Measurements from ENCODE around the gene RPL27A.

RPL27A gene

DNA sequence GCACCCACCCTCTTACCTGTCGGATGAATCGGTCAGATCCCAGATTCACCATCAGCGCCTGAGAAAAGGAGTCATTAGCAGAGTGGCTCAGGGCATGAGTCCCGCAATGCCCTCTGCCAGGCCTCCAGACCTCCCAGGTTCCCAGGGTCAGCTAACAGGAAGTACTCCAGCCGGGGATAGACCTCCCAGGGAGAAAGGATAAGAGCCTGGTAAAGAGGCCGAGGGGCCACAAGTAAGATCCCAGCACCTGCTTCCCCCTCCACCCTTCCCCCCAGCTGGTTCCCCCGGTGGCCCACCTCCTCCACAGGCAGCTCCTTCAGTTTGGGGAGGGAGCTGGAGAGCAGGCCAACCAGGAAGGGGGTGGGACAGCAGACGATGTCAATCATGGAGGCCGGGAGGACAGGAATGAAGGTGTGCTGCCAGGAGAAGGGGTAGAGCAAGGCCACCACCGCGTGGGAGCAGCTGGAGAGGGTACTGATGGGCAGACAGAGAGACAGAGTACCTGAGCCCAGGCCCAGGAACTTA is 16.4 kb downstream of the RPL27A start:
- no peak overlapping the region for H3K4me3 ChIP-seq (ENCODE audit: low read depth, low read length)
- TF ChIP-seq, protein P1, sequence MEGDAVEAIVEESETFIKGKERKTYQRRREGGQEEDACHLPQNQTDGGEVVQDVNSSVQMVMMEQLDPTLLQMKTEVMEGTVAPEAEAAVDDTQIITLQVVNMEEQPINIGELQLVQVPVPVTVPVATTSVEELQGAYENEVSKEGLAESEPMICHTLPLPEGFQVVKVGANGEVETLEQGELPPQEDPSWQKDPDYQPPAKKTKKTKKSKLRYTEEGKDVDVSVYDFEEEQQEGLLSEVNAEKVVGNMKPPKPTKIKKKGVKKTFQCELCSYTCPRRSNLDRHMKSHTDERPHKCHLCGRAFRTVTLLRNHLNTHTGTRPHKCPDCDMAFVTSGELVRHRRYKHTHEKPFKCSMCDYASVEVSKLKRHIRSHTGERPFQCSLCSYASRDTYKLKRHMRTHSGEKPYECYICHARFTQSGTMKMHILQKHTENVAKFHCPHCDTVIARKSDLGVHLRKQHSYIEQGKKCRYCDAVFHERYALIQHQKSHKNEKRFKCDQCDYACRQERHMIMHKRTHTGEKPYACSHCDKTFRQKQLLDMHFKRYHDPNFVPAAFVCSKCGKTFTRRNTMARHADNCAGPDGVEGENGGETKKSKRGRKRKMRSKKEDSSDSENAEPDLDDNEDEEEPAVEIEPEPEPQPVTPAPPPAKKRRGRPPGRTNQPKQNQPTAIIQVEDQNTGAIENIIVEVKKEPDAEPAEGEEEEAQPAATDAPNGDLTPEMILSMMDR (IDR thresholded peaks at IDR 0.05; ENCODE audit: borderline replicate concordance, insufficient read depth, low read depth, low read length): no peak

DNA sequence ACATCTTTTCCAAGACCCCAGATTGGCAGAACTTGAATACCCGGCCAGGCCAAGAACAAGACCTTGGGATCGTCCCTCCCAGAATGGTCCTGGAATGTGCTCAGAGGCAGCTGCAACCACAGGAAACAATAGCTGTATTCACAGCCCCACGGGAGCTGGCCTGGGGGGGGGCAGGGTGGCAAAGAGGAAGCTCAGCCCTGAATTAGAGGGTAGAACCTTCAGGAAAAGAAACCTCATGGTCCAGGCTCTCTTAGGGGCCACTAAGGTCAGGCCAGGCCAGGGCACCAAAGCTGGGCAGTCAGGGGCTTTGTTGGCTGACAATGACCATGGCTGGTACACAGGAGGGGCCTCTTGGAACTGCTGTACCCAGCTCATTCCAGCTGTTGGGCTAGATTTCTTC is 17.3 kb downstream of the RPL27A start:
- TF ChIP-seq, protein P1 (IDR thresholded peaks at IDR 0.05; ENCODE audit: borderline replicate concordance, insufficient read depth, low read depth, low read length): no peak
- no peak overlapping the region for H3K4me3 ChIP-seq (ENCODE audit: low read depth, low read length)

DNA sequence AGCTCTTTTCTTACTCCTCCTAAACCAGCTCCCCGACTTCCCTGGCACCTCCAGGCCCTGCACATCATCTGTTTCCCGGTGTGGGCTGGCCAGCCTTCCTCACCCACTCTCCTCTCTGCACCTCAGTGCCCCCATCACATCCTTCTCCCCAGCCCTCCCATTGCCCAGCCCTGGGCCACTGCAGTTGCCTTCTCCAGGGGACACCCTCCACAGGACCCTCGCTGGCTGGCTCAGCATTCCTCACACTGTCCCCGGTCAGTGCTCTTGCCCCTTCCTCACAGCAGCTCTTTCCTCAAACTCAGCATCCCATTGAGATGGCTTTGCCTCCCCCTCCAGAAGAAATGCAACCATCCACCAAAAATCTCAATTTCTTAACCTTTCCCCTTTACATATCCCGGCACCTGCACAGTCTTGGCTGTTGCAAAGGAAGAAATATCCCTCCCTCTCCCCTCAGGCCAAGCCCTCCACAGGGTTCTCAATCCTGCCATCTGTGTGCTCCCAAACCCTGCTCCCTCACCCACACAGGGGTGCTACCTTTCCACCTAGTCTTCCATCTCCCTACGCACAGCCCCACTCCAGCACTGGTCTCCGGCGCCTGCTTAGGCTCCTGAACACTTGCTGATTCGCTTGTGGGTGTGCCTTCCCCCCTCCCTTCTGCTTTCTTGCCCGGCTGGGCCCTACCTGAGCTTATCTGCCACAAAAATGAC is 19.5 kb downstream of the RPL27A start:
- TF ChIP-seq, protein P1 (IDR thresholded peaks at IDR 0.05; ENCODE audit: borderline replicate concordance, insufficient read depth, low read depth, low read length): no peak
- no peak overlapping the region for H3K4me3 ChIP-seq (ENCODE audit: low read depth, low read length)

DNA sequence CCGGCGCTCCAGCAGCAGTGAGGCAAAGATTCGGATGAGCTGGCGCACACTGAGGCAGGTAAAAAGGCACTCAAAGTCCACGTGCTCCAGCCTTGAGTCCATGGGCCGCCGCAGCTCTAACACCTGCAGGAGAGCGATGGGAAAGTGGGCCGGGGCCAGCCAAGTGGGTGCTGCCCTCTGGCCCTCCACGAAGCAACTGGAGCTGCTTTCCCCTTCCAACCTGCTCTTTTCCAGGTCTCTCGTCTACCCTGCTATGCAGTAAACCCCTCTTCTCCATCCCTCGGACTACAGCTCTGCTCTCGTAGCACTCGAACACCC is 20.0 kb downstream of the RPL27A start:
- TF ChIP-seq, protein P1 (IDR thresholded peaks at IDR 0.05; ENCODE audit: borderline replicate concordance, insufficient read depth, low read depth, low read length): no peak
- no peak overlapping the region for H3K4me3 ChIP-seq (ENCODE audit: low read depth, low read length)

DNA sequence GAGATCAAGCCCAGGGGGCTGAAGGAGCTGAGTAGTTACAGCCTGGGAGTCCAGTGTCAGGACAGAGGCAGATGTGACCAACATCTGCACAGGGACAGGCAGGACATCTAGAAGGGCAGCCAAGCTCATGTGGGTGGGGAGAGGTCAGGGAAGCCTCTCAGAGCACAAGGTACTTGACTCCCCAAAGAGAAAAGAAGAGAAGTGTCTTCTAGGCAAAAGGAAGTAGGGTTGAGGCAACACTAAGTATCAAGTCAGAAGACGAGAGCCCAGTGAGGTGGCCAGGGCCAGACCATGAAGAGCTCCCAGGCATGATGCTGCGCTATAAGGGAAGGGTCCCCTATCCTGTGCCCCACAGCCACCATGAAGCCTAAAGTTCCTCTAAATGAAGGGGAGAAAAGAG is 21.5 kb downstream of the RPL27A start:
- H3K4me3 ChIP-seq (ENCODE audit: low read depth, low read length): no peak overlapping the region
- TF ChIP-seq, protein P1 (IDR thresholded peaks at IDR 0.05; ENCODE audit: borderline replicate concordance, insufficient read depth, low read depth, low read length): no peak

DNA sequence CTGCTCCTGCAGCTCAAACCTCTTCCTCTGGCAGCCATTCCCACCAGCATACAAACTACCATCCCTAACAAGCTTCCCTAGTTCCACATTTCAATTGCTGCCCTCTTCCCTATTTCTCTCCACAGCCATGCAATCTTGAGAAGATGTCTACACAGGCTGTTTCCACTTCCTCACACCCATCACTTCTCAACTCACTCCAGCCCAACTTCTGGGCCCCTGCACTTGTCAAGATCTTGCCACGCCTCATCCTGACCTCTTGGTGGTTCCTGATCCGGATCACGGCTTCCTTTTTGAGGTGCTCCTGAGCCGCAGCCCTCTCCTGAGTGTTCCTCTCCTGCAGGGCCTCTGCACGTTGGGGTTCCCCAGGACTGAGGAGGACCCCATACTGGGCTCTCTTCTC is 22.6 kb downstream of the RPL27A start:
- TF ChIP-seq, protein P1 (IDR thresholded peaks at IDR 0.05; ENCODE audit: borderline replicate concordance, insufficient read depth, low read depth, low read length): no peak

DNA sequence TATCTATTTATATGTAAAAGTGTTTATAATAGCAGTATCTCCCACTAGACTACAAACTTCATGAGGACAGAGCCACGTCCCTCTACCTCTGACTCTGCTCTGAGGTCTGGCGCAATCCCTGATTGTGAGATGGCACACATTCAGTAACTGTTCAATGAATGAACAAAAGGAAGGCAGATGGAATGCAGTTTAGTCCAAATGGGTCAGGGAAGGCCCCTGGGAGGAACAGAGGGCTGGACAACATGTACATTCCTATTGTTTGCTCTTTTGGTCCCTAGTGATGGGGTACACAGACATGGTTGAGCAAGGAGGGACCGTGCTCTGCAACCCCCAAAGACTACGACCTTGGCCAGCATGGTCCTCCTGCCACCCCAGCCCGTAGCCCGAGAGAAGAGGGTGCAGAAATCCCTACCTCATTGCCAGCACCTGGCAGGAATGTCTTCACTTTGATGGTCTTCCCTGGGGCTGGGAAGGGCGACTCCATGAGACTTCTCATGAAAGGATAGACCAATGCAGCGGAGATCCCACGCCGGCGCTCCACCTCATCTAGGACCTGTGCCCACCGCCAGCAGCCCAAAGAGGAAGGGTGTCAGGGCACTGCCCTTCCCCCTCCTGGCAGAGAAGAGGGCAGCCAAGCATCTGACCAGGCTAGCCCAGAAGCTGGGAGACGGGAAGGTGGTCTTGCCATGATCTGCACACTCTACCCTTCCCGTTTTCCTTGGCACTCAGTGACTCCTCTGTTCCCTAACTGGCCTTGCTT is 24.3 kb downstream of the RPL27A start:
- TF ChIP-seq, protein P1 (IDR thresholded peaks at IDR 0.05; ENCODE audit: borderline replicate concordance, insufficient read depth, low read depth, low read length): no peak
- no peak overlapping the region for H3K4me3 ChIP-seq (ENCODE audit: low read depth, low read length)

More for the DNA sequence above, 22.6 kb downstream of the RPL27A start:
- H3K4me3 ChIP-seq (ENCODE audit: low read depth, low read length): no peak overlapping the region
